GM12864 (cell line): Measurements from ENCODE around the gene PLCB4.

Experiments
- DNase-seq: peaks from one replicate; pipeline ENCODE4 v3.0.0-alpha.2; 2011; ENCODE audit warnings: low read depth
- H3K4me3 ChIP-seq: 2 replicates; pipeline ENCODE4 v1.5.1; 2011; ENCODE audit warnings: mild to moderate bottlenecking, low read depth, low read length, control low read depth
- TF ChIP-seq, protein P1 (sequence below): IDR thresholded peaks from 2 replicates; pipeline ENCODE4 v1.5.1; 2011; ENCODE audit warnings: low read depth, mild to moderate bottlenecking, moderate library complexity, low read length, control low read depth, inconsistent platforms; ENCODE audit errors: missing control alignments

Gene PLCB4

DNA sequence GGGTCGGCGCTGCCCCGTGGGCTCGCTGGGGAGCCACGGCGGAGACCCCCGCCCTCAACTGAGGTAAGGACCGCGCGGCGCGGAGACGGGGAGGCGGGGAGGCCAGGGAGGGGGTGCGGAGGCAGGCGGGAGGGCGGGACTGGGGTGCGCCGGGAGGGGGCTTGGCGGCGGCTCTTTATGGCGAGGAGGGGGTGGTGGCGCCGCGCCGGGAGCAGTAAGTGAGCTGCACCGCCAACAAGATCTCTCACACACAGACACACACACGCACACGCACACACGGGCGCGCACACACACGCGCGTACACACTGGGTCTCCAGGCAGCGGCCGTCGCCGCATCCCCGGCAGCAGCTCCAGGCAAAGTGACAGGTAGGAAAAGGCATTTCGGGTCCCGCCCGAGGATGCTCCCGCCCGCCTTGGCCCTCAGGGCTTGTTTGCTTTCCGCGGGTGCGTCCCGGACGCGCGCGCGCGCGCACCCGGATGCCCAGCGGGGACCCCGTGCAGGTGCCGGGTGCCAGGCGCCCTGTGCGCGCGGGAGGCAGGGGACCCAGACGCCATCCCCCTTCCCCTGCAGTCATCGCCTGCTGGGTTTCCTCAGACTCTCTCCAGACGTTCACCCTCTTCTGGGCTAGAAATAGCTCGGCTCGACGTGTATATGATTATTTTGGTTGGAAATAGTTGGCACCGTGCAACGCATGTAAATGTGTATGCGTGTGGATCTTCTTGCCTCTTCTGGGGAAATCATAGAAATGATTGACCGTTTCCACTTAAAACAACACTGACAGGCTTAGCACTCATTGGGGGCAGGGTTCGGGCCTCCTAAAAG, at the start of gene PLCB4:
Gene PLCB4, plus strand, starts transcription at position 247 of the 823 bp plus-strand sequence. CDS start 238,728 bp downstream, outside the sequence.
- H3K4me3 ChIP-seq, result no peak within 1 kb of the TSS
- DNase-seq, result no peak
- TF ChIP-seq, protein P1, sequence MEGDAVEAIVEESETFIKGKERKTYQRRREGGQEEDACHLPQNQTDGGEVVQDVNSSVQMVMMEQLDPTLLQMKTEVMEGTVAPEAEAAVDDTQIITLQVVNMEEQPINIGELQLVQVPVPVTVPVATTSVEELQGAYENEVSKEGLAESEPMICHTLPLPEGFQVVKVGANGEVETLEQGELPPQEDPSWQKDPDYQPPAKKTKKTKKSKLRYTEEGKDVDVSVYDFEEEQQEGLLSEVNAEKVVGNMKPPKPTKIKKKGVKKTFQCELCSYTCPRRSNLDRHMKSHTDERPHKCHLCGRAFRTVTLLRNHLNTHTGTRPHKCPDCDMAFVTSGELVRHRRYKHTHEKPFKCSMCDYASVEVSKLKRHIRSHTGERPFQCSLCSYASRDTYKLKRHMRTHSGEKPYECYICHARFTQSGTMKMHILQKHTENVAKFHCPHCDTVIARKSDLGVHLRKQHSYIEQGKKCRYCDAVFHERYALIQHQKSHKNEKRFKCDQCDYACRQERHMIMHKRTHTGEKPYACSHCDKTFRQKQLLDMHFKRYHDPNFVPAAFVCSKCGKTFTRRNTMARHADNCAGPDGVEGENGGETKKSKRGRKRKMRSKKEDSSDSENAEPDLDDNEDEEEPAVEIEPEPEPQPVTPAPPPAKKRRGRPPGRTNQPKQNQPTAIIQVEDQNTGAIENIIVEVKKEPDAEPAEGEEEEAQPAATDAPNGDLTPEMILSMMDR, result no peak

DNA sequence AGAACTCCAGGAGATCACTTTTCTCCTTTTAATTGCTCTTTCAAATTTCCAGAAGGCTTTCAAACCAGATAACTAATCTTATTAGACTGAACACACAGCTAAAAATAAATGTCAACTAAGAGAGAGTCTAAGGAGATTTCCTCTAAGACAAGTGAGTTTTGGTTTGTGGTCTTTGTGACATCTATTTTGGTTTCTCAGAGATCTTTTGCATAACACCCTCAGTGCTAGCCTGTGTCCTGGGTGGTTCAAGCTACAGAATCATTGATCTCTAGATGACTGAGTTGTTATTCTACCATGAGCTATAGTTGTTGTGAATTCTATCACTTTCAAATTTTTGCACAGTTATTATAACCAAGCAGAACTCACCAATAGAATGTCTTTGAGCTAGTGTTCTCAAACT, 49.1 kb upstream of the PLCB4 start:
- TF ChIP-seq, protein P1, result no peak
- H3K4me3 ChIP-seq, result no peak overlapping the region
- no peak for DNase-seq

DNA sequence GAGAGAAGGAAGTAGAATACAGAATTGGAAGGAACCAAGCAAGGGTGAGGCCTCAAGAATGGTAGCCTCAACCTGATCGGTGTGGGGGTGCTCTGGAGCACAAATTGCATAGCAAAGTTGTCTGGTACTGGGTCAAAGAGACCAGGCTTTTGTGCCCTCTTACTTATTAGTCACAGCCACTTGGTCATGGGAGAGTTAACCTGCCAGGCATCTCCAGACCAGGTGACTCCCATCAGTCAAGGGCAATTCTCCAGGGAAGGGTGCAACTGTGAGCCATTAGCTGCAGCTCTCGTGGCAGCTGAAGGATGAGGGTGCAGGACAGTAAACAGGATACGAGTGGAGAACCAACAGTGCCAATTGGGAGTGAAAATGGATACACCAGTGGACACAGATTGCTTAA, 47.7 kb upstream of the PLCB4 start:
- no peak for DNase-seq
- no peak overlapping the region for H3K4me3 ChIP-seq
- TF ChIP-seq, protein P1, result no peak

DNA sequence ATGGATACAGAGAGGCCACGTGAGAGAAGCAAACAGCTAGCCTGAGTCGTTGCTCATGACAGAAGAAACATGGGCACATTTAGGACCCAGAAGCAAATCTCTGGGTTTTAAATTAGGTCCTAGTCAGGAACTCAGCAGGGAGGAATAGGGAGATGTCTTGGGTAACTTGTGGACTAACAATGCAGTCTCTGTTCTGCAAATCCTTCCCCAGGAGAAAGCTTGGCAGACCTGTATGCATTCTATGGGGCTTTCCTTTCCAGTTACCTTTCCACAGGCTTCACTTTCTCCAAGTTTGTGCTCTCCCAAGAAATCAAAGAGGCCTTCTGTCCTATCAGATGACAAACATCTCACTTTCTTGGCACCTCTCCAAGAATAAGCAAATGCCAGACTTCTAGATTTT, 47.2 kb upstream of the PLCB4 start:
- H3K4me3 ChIP-seq, result no peak overlapping the region
- DNase-seq, result no peak
- TF ChIP-seq, protein P1, result no peak

DNA sequence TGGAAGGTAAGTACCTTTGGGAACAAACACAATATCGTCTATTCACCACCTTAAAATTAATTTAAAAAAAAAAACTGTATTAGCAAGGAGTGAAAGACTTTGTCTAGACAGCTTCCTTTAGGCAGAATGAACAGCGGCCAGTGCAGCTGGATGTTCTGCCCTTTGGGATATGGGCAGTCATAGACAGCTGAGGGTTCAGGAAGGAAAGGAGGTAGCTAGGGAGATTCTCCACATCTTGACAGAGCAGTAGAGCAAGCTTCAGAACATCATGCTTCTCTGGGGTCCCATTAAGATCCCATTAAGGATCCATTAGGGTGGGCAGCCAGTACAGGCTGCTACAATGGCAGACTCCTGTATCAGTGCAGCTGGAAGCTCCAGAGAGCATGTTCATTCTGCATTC, 46.5 kb upstream of the PLCB4 start:
- no peak overlapping the region for H3K4me3 ChIP-seq
- DNase-seq, result no peak
- TF ChIP-seq, protein P1, result no peak

DNA sequence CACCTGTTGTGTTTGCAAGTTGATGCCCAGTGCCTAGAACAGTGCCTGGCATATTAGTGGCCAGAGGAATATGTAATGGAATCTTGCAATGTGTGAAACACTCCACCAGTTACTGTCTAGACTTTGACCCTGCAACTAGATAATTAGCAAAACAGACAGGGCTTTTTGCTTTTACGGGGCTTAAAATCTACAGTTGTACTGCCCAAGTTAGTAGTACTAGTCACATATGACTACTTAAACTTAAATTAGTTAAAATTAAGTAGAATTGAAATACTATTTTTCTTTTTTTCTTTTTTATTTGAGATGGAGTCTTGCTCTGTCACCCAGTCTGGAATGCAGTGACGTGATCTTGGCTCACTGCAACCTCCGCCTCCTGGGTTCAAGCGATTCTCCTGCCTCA, 44.3 kb upstream of the PLCB4 start:
- DNase-seq, result no peak
- TF ChIP-seq, protein P1, result no peak
- no peak overlapping the region for H3K4me3 ChIP-seq

DNA sequence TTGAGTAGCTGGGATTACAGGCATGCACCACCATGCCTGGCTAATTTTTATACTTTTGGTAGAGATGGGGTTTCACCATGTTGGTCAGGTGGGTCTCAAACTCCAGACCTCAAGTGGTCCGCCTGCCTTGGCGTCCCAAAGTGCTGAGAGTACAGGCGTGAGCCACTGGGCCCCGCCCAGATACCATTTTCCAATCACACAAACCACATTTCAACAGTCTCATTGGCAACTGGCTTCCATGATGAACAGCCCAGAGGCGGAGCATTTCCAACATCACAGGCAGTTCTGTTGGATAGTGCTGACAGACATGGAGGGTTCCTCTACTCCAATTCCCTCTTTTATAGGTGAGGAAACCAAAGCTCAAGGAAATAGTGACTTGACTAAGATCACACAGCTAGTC, 43.9 kb upstream of the PLCB4 start:
- DNase-seq, result no peak
- no peak overlapping the region for H3K4me3 ChIP-seq
- TF ChIP-seq, protein P1, result no peak
